A673 (cell line): ENCODE measurements around the gene SP6. TPM values are rescaled to one million over a fixed set of nuclear protein-coding genes. Genes with fewer than 3 reads are reported as not detected.

ENCODE experiments used
- BruUV-seq: library from RNA; stranded (reverse); fragments of 400-500 nt; replicated peaks from 2 replicates; lab custom pipeline; 2021; lab: Mats Ljungman, UMichigan
- CTCF ChIA-PET: fragments of 300-600 bp; sonication (Branson Sonifier 250); formaldehyde crosslinking; loops from one replicate; lab custom pipeline; 2022; ENCODE audit warnings: antibody characterized with exemption; lab: Charles Lee
- POLR2A ChIA-PET: fragments of 300-600 bp; sonication (Branson Sonifier 250); formaldehyde crosslinking; loops from one replicate; lab custom pipeline; 2022; ENCODE audit warnings: antibody characterized with exemption; ENCODE audit not compliant: low non-redundant PET; lab: Charles Lee
- DNase-seq: peaks from one replicate; pipeline ENCODE4 v3.0.0-alpha.2; 2015; ENCODE audit warnings: low spot score
- H3K27ac ChIP-seq: fragments of 200-600 bp; sonication (generic); 2 replicates; pipeline ENCODE4 v1.5.1; 2016; ENCODE audit warnings: mixed run types, low read depth, mild to moderate bottlenecking, mixed read lengths, antibody characterized with exemption, low read length; ENCODE audit not compliant: poor library complexity, severe bottlenecking
- H3K27me3 ChIP-seq: fragments of 200-600 bp; sonication (generic); replicated peaks from 2 replicates; pipeline ENCODE4 v1.6.1; 2017; ENCODE audit warnings: mixed run types, low read depth, mild to moderate bottlenecking, mixed read lengths, antibody characterized with exemption, low read length; ENCODE audit not compliant: insufficient read depth, poor library complexity
- H3K36me3 ChIP-seq: fragments of 200-600 bp; sonication (generic); 2 replicates; pipeline ENCODE4 v1.6.1; 2016; ENCODE audit warnings: mixed run types, mild to moderate bottlenecking, mixed read lengths, antibody characterized with exemption, low read length; ENCODE audit not compliant: insufficient read depth, poor library complexity, severe bottlenecking
- H3K4me1 ChIP-seq: fragments of 200-600 bp; sonication (generic); 2 replicates; pipeline ENCODE4 v1.6.1; 2017; ENCODE audit warnings: mixed run types, mild to moderate bottlenecking, mixed read lengths, antibody characterized with exemption, low read length; ENCODE audit not compliant: insufficient read depth, poor library complexity, severe bottlenecking
- H3K4me3 ChIP-seq: fragments of 200-600 bp; sonication (generic); 2 replicates; pipeline ENCODE4 v1.5.1; 2016; ENCODE audit warnings: low read depth, mixed run types, mild to moderate bottlenecking, mixed read lengths, low read length; ENCODE audit not compliant: poor library complexity, severe bottlenecking
- H3K9me3 ChIP-seq: fragments of 200-600 bp; sonication (generic); 2 replicates; pipeline ENCODE4 v1.6.1; 2016; ENCODE audit warnings: mixed run types, low read depth, mild to moderate bottlenecking, mixed read lengths, antibody characterized with exemption, low read length; ENCODE audit not compliant: poor library complexity, severe bottlenecking
- EZH2 ChIP-seq: fragments of 200-600 bp; sonication (generic); IDR thresholded peaks from 2 replicates; pipeline ENCODE4 v1.6.1; 2017; ENCODE audit warnings: borderline replicate concordance, low read depth, mild to moderate bottlenecking, mixed read lengths, antibody characterized with exemption, low read length; ENCODE audit not compliant: poor library complexity, severe bottlenecking
- intact Hi-C: fragments of 100-400 bp; cut with micrococcal nuclease; formaldehyde crosslinking; loops from one replicate; pipeline ENCODE4 v1.10.0; 2022; ENCODE audit not compliant: unreplicated experiment
- total RNA-seq: library from RNA; stranded (reverse); gene quantifications from 2 replicates; pipeline ENCODE4 v1.2.3, GENCODE V29; 2021
- TF ChIP-seq, protein P1 (sequence below): fragments of 300-800, 200-600 bp; sonication (generic); conservative IDR thresholded peaks from 2 replicates; pipeline ENCODE4 v1.5.1; 2017; ENCODE audit warnings: low read depth, mild to moderate bottlenecking, antibody characterized with exemption, low read length, moderate library complexity, mixed read lengths

The SP6 gene
- total RNA-seq, 1 experiment from 2014 or later: 0.15 TPM

DNA sequence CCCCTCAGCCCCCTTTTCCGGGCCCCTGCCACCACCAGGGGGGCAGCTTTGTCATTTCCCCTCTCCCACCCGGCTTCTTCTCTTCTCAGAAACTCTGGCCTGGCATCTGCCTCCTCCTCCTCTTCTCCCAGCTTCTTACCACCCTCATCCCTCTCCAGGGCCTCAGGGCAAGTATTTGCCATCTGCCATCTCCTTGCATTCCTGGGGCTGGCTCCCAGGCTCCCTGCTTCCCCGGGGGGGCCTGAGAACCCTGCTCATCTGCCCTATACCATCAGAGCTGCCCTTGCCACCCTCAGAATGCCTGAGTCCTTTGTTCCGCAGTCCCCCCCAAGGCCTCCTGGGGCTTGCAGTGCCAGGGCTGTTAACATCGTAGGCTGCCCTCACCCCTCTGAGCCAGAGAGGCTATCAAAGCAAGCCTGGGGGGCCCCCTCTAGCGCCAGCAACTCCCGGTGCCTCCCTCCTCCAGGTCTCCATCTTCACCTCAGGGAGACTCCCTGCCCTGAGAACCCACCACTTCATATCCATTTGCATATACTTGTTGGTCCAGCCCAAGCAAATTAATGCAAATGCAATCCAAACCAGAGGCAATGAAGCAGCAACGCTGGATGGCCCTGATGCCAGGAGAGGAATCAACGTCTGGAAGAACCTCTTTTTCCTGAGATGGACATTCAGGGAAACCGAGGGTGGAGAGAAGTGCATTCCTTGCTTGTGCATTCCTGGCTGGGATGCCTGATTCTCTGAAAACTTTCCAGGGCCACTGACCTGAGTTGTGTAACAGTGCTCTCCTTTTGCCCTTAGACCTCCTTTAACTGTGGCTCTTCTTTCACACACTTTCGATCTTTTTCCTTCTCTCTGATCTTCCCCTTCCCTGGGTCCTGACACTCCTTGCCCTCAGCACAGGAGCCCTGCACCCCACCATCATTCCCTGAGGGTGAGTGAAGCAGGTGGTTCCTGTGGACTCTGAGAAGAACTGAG lies 24.3 kb upstream of the SP6 start:
- intact Hi-C loops: no loop called here
- DNase-seq: no peak
- POLR2A ChIA-PET: no interaction called here
- TF ChIP-seq, protein P1, sequence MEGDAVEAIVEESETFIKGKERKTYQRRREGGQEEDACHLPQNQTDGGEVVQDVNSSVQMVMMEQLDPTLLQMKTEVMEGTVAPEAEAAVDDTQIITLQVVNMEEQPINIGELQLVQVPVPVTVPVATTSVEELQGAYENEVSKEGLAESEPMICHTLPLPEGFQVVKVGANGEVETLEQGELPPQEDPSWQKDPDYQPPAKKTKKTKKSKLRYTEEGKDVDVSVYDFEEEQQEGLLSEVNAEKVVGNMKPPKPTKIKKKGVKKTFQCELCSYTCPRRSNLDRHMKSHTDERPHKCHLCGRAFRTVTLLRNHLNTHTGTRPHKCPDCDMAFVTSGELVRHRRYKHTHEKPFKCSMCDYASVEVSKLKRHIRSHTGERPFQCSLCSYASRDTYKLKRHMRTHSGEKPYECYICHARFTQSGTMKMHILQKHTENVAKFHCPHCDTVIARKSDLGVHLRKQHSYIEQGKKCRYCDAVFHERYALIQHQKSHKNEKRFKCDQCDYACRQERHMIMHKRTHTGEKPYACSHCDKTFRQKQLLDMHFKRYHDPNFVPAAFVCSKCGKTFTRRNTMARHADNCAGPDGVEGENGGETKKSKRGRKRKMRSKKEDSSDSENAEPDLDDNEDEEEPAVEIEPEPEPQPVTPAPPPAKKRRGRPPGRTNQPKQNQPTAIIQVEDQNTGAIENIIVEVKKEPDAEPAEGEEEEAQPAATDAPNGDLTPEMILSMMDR: no peak
- no peak for TF ChIP-seq EZH2
- Histone ChIP-seq H3K4me3 (no peak overlapping the region), H3K36me3 (no peaks in the 10 kb centered on the region), H3K27ac (no peak overlapping the region), H3K27me3 (peaks cover 3% of the 10 kb centered on the region), H3K9me3 (no peaks in the 10 kb centered on the region), H3K4me1 (no peaks in the 10 kb centered on the region)
- BruUV-seq: no TSS peak
- CTCF ChIA-PET: no interaction called here

GRCh38 chr17:47873200-47874090 lies 22.5 kb upstream of the SP6 start:
- Histone ChIP-seq H3K36me3 (no peaks in the 10 kb centered on the region), H3K4me1 (no peaks in the 10 kb centered on the region), H3K9me3 (no peaks in the 10 kb centered on the region), H3K4me3 (no peak overlapping the region), H3K27me3 (peaks cover 3% of the 10 kb centered on the region), H3K27ac (no peak overlapping the region)
- CTCF ChIA-PET: no interaction called here
- DNase-seq: no peak
- POLR2A ChIA-PET: no interaction called here
- no TSS peak for BruUV-seq
- no peak for TF ChIP-seq EZH2
- TF ChIP-seq, protein P1: no peak
- intact Hi-C loops: no loop called here

GRCh38 chr17:47872651-47873161 lies 21.7 kb upstream of the SP6 start:
- no peak overlapping the region for H3K4me3 ChIP-seq
- H3K27ac ChIP-seq: no peak overlapping the region
- H3K4me1 ChIP-seq: no peaks in the 10 kb centered on the region
- TF ChIP-seq, protein P1: no peak
- no peak for TF ChIP-seq EZH2
- no peaks in the 10 kb centered on the region for H3K9me3 ChIP-seq
- DNase-seq: no peak
- peaks cover 3% of the 10 kb centered on the region for H3K27me3 ChIP-seq
- no TSS peak for BruUV-seq
- POLR2A ChIA-PET: no interaction called here
- intact Hi-C loops: no loop called here
- CTCF ChIA-PET: no interaction called here
- no peaks in the 10 kb centered on the region for H3K36me3 ChIP-seq
